IMR-90 (cell line): Measurements from ENCODE around the gene RASGRF1.

Experiments
- BHLHE40 ChIP-seq: fragments of 150-350 bp; IDR thresholded peaks from 2 replicates; pipeline ENCODE4 v1.6.1; 2016; ENCODE audit warnings: mild to moderate bottlenecking, low read depth, low read length
- CTCF ChIP-seq: conservative IDR thresholded peaks from 2 replicates; pipeline ENCODE4 v1.5.1; 2012; ENCODE audit warnings: mild to moderate bottlenecking, low read depth, low read length, improper control_type of control experiment
- RCOR1 ChIP-seq: IDR thresholded peaks from 2 replicates; pipeline ENCODE4 v1.6.1; 2012; ENCODE audit warnings: mild to moderate bottlenecking, low read length, improper control_type of control experiment; ENCODE audit not compliant: insufficient replicate concordance
- SMC3 ChIP-seq: fragments of 150-350 bp; IDR thresholded peaks from 2 replicates; pipeline ENCODE4 v1.6.1; 2016; ENCODE audit warnings: low read depth, mild to moderate bottlenecking, antibody characterized with exemption, low read length, moderate library complexity
- USF2 ChIP-seq: fragments of 150-350 bp; IDR thresholded peaks from 2 replicates; pipeline ENCODE4 v1.6.1; 2017; ENCODE audit warnings: mild to moderate bottlenecking, antibody characterized with exemption, low read length, low read depth

- no peak for TF ChIP-seq SMC3
- TF ChIP-seq RCOR1, result no peak
- no peak for TF ChIP-seq USF2
- TF ChIP-seq BHLHE40, result no peak
- TF ChIP-seq CTCF, result no peak
Observed at GRCh38 chr15:79067969-79068368, 22.6 kb downstream of the RASGRF1 start.
